Eye (tissue), 1 donor: ENCODE results near the gene TAS2R20.

Experiments used
- DNase-seq: peaks from one replicate; pipeline ENCODE4 v3.0.0-alpha.2; 2015

TAS2R20 gene

GRCh38 chr12:10957741-10958140, 40.4 kb downstream of the TAS2R20 start:
- DNase-seq: no peak

DNA sequence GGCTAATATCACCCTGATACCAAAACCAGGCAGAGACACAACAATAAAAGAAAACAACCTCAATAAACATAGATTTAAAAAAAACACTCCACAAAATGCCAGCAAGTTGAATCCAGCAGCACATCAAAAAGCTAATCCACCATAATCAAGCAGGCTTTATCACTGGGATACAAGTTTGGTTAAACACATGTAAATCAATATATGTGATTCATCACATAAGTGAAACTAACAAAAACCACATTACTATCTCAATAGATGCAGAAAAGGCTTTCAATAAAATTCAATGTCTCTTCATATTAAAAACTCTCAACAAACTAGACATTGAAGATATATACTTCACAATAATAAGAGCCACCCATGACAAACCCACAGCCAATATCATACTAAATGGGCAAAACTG, 42.0 kb downstream of the TAS2R20 start:
- no peak for DNase-seq

GRCh38 chr12:10952645-10953044, 45.5 kb downstream of the TAS2R20 start:
- DNase-seq: no peak
